ENCODE results near the gene BICC1. TPM values are rescaled to one million over a fixed set of nuclear protein-coding genes. Genes with fewer than 3 reads are reported as not detected.

The BICC1 gene
- polyA plus RNA-seq, 1 experiment: 25.6 TPM

DNA sequence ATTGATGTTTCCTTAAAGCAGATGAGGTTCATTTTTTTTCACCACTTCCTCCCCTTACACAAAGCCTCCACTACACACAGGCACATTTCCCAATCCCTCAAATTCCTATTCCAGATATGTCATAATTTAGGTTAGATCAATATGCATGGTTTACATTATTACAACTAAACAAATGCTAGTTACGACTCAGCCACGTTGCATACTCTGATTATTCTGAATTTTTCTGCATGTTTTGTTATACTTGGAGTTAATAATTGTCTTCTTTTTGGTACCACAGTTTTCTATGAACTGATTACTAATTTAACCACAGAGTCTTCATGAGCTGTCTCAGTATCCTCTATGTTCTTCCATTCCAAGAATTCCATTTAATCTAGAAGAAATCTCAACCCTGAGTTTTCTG, 4.4 kb upstream of the BICC1 start:
- H3K27me3 ChIP-seq (ENCODE audit: control insufficient read depth, insufficient read depth, low read length): no peaks in the 10 kb centered on the region
- CTCF ChIA-PET: interaction anchor here (0.7 to 2.7 kb wide), 4 partner anchors 18 to 94 kb away, joined by 3 to 16 read pairs (median 3); no protein-coding TSS in a partner anchor
- DNase-seq (ENCODE audit: low read depth, low spot score): peak; percentile 76
- TF ChIP-seq, protein P1, sequence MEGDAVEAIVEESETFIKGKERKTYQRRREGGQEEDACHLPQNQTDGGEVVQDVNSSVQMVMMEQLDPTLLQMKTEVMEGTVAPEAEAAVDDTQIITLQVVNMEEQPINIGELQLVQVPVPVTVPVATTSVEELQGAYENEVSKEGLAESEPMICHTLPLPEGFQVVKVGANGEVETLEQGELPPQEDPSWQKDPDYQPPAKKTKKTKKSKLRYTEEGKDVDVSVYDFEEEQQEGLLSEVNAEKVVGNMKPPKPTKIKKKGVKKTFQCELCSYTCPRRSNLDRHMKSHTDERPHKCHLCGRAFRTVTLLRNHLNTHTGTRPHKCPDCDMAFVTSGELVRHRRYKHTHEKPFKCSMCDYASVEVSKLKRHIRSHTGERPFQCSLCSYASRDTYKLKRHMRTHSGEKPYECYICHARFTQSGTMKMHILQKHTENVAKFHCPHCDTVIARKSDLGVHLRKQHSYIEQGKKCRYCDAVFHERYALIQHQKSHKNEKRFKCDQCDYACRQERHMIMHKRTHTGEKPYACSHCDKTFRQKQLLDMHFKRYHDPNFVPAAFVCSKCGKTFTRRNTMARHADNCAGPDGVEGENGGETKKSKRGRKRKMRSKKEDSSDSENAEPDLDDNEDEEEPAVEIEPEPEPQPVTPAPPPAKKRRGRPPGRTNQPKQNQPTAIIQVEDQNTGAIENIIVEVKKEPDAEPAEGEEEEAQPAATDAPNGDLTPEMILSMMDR (IDR thresholded peaks at IDR 0.05; ENCODE audit: low read depth, low read length): no peak
- no peak overlapping the region for H3K27ac ChIP-seq (ENCODE audit: low read depth, low read length)
- POLR2A ChIA-PET: interaction anchor here (0.5 to 1.2 kb wide), 3 partner anchors 50 to 1910 kb away, joined by 3 to 5 read pairs (median 3); no protein-coding TSS in a partner anchor
- no peak overlapping the region for H3K4me3 ChIP-seq (ENCODE audit: low read depth, low read length)
- no peaks in the 10 kb centered on the region for H3K9me3 ChIP-seq (ENCODE audit: control insufficient read depth, insufficient read depth, low read length)

DNA sequence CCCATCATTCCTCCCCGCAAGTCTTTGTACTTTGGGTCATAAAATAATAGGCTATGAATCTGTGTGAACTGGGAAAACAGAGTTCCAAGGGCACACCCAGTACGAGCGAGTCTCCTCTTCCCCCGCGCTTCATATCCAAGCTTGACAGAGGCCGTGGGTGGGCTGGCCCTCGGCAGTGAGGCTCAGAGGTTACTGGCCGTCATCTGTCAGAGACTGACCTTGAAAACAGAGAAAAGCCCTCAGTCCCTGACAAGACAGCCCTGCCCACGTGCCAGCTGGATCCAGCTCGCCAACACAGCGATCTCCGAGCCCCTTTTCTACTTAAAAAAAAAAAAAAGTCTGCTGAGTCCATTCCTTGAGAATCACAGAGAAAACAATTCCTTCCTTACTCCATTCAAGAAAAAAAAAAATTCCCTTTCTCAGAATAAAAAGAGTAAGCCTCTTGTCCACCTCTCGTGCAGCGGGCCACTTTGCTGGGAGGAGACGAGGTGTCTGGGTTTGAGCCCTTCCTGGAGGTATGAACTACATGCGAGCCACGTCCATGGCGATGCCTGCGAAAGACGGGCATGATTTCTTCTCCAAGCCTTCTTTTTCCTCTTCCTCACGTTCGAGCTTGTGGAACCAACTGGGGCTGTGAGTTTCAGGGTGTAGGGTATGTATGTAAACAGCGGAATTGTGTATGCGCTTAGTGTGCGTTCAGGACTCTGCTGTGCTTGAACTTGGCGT, 744 bp upstream of the BICC1 start:
- Histone ChIP-seq H3K9me3 (ENCODE audit: control insufficient read depth, insufficient read depth, low read length) (no peaks in the 10 kb centered on the region), H3K27ac (ENCODE audit: low read depth, low read length) (peak overlapping the region; percentile 41), H3K27me3 (ENCODE audit: control insufficient read depth, insufficient read depth, low read length) (no peaks in the 10 kb centered on the region), H3K4me3 (ENCODE audit: low read depth, low read length) (peak overlapping the region; percentile 86)
- POLR2A ChIA-PET: interaction anchor here (0.7 to 1.0 kb wide), 3 partner anchors 54 to 975 kb away, joined by 3 read pairs; no protein-coding TSS in a partner anchor
- CTCF ChIA-PET: interaction anchor here (0.6 to 1.8 kb wide), 4 partner anchors 53 to 213 kb away, joined by 3 to 4 read pairs (median 3); no protein-coding TSS in a partner anchor
- no peak for DNase-seq (ENCODE audit: low read depth, low spot score)
- TF ChIP-seq, protein P1 (IDR thresholded peaks at IDR 0.05; ENCODE audit: low read depth, low read length): no peak

DNA sequence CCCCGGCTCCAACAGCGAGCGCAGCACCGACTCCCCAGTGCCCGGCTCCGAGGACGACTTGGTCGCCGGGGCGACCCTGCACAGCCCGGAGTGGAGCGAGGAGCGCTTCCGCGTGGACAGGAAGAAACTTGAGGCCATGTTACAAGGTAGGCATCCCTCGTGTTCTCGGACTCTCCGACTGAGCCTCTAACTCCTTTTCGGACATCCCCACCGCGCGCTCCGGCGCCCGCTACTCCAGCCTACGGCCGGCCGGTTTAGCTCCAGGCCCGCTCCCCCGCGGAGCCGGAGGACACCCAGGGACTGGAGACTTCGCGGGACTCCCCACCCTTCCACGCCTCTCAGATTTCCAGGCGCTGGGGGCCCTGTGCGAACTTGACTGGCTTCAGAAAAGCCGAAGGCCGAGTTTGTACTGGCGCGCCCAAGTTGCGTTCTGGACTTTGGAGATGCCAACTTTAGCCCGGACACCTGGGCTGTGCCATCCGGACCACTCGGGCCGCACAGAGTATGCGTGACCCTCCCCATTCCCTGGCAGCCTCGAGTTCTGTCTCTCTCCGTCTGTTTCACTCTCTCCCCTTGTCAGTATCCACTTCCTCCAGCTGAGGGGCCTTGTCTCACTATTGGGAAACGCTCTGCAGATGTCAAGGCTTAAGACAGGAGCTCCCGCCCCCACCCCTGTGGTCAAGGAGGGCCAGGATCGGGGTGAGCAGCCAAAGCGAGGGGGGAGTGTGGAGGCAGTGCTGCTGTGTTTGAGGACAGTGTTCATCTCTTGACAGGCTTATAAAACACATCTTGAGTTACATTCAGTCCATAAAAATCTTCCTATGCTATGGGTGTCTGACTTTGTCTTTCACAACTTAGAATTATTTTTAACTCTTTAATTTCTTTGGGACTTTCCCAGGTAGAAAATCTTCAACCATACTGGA, 777 bp downstream of the BICC1 start:
- Histone ChIP-seq H3K9me3 (ENCODE audit: control insufficient read depth, insufficient read depth, low read length) (no peaks in the 10 kb centered on the region), H3K27ac (ENCODE audit: low read depth, low read length) (peak overlapping the region; percentile 87), H3K27me3 (ENCODE audit: control insufficient read depth, insufficient read depth, low read length) (no peaks in the 10 kb centered on the region), H3K4me3 (ENCODE audit: low read depth, low read length) (peak overlapping the region; percentile 86)
- CTCF ChIA-PET: interaction anchor here (1.3 to 1.8 kb wide), 2 partner anchors 55 to 99 kb away, joined by 3 to 4 read pairs; no protein-coding TSS in a partner anchor
- DNase-seq (ENCODE audit: low read depth, low spot score): peak; percentile 63
- POLR2A ChIA-PET: interaction anchor here (0.7 to 2.0 kb wide), 5 partner anchors 56 to 148 kb away, joined by 3 to 13 read pairs (median 6); no protein-coding TSS in a partner anchor
- TF ChIP-seq, protein P1 (IDR thresholded peaks at IDR 0.05; ENCODE audit: low read depth, low read length): no peak

DNA sequence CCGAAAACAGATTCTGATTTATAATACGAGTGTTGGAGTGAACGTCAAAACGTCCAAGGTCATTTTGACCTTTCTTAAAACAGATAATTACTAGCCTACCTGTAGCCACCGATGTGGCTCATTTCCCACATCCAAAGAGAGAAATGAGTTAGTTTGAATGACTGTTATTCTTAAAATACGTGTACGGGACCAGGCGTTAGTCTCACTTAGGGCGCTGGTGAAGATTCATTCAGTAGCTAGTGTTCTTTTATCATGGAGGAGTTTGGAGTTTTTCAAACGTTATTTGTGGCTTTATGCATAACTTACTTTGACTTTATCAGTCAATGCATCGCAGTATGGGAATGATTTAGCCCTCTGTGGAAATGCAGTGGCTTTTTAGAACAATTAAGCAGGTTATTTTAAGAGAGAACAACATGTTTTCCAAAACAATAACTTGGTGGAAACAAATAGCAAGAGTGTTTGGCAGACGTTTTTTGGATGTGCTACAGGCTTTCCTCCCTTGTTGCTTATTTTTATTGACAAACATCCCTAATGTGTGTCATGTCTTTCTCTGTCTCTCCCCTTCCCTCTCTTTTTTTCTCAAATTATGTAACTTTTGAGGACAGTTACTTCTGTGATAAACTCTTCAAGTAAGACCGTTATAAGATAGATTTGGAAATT, 1.6 kb downstream of the BICC1 start:
- no peak for DNase-seq (ENCODE audit: low read depth, low spot score)
- Histone ChIP-seq H3K9me3 (ENCODE audit: control insufficient read depth, insufficient read depth, low read length) (no peaks in the 10 kb centered on the region), H3K27me3 (ENCODE audit: control insufficient read depth, insufficient read depth, low read length) (no peaks in the 10 kb centered on the region), H3K27ac (ENCODE audit: low read depth, low read length) (no peak overlapping the region), H3K4me3 (ENCODE audit: low read depth, low read length) (peak overlapping the region; percentile 86)
- CTCF ChIA-PET: interaction anchor here (1.0 to 2.0 kb wide), 2 partner anchors 15 to 18 kb away, joined by 3 to 5 read pairs; no protein-coding TSS in a partner anchor
- POLR2A ChIA-PET: interaction anchor here (0.7 to 2.0 kb wide), 5 partner anchors 57 to 147 kb away, joined by 3 to 13 read pairs (median 6); no protein-coding TSS in a partner anchor
- TF ChIP-seq, protein P1 (IDR thresholded peaks at IDR 0.05; ENCODE audit: low read depth, low read length): no peak
